Prostate gland (tissue), 2 donors: ENCODE data around the gene OR10H2. TPM values are rescaled to one million over a fixed set of nuclear protein-coding genes. Genes with fewer than 3 reads are reported as not detected.
"Not testable (repeated sequence)": the region's sequence is repeated elsewhere in the genome, so short reads cannot be mapped to it uniquely, and the experiment has no call there.

ENCODE experiments used
- DNase-seq: peaks from one replicate; pipeline ENCODE4 v3.0.0-alpha.2; 2019; ENCODE audit warnings: low spot score
- H3K27ac ChIP-seq, 2 donors: fragments of 200-600 bp; sonication (generic); 2 replicates each; pipeline ENCODE4 v1.5.1; 2017 to 2019
- H3K27me3 ChIP-seq: fragments of 200-600 bp; sonication (generic); replicated peaks from 2 replicates; pipeline ENCODE4 v1.5.1; 2019; ENCODE audit not compliant: insufficient read depth
- H3K36me3 ChIP-seq, 2 donors: fragments of 200-600 bp; sonication (generic); 1 replicate in 1 of 2; 2 replicates in 1 of 2; pipeline versions ENCODE4 v1.5.1 to v1.8.1; 2017 to 2019
- H3K4me1 ChIP-seq: fragments of 200-600 bp; sonication (generic); replicated peaks from 2 replicates; pipeline ENCODE4 v1.5.1; 2019
- H3K4me3 ChIP-seq, 2 donors: fragments of 200-600 bp; sonication (generic); 2 replicates each; pipeline ENCODE4 v1.5.1; 2017 to 2019
- H3K9me3 ChIP-seq: fragments of 200-600 bp; sonication (generic); 2 replicates; pipeline ENCODE4 v1.5.1; 2017
- CTCF ChIP-seq, 4 experiments: fragments of 200-600 bp in 2 of 4; fragments of 450-650 bp in 2 of 4; sonication (generic) in 2 of 4; IDR thresholded peaks; 1 replicate in 3 of 4; 2 replicates in 1 of 4; pipeline ENCODE4 v1.5.1; 2016 to 2019; ENCODE audit warnings: antibody characterized with exemption in 4 of 4, mild to moderate bottlenecking in 2 of 4, moderate library complexity in 2 of 4
- POLR2A ChIP-seq: fragments of 450-650 bp; IDR thresholded peaks from one replicate; pipeline ENCODE4 v1.6.1; 2016; ENCODE audit warnings: antibody characterized with exemption, mild to moderate bottlenecking
- POLR2AphosphoS5 ChIP-seq: sonication (generic); formaldehyde crosslinking; IDR thresholded peaks from one replicate; pipeline ENCODE4 v1.6.1; 2017; ENCODE audit warnings: antibody characterized with exemption
- WGBS: methylation state at CpG from one replicate; pipeline ENCODE4 v1.1.5; 2018; 5-methylcytosine and 5-hydroxymethylcytosine counted together
- intact Hi-C: fragments of 100-400 bp; cut with DNase I; formaldehyde crosslinking; loops from one replicate; pipeline ENCODE4 v1.14.2; 2022
- total RNA-seq, 2 donors: library from RNA; depleted of rRNA; stranded (reverse); fragments of >200 nt; gene quantifications; one replicate each; pipeline ENCODE4 v1.1.0, GENCODE V29; 2016

Gene OR10H2
- not detected for total RNA-seq

- DNase-seq = no peak
- Histone ChIP-seq H3K27me3 (peaks cover 9% of the 10 kb centered on the region), H3K27ac (no peak within 1 kb of the TSS), H3K36me3 (no peaks in the 10 kb centered on the region), H3K9me3 (no peaks in the 10 kb centered on the region), H3K4me1 (no peaks in the 10 kb centered on the region), H3K4me3 (no peak within 1 kb of the TSS)
- 83% methylated on average over 5 of the region's 5 CpGs for WGBS
- intact Hi-C loops = no loop called here
- TF ChIP-seq POLR2AphosphoS5 = no peak
- no peak for TF ChIP-seq POLR2A
- no peak for TF ChIP-seq CTCF (IDR thresholded peaks at IDR 0.05)
Observed at GRCh38 chr19:15727724-15728123, at the start of gene OR10H2. Gene OR10H2 (plus strand): TSS chr19:15728024. CDS start chr19:15728044, 20 bp downstream.

GRCh38 chr19:15679089-15679488 is 48.7 kb upstream of the OR10H2 start:
- no peaks in the 10 kb centered on the region for H3K4me1 ChIP-seq
- no peak overlapping the region for H3K4me3 ChIP-seq
- no peaks in the 10 kb centered on the region for H3K9me3 ChIP-seq
- no peaks in the 10 kb centered on the region for H3K36me3 ChIP-seq
- H3K27me3 ChIP-seq = no peaks in the 10 kb centered on the region
- TF ChIP-seq CTCF (IDR thresholded peaks at IDR 0.05) (no peak), POLR2AphosphoS5 (no peak), POLR2A (no peak)
- H3K27ac ChIP-seq = no peak overlapping the region
- intact Hi-C loops = no loop called here
- no peak for DNase-seq
- WGBS = 20% methylated on average over 4 of the region's 4 CpGs

GRCh38 chr19:15679865-15680264 is 48.0 kb upstream of the OR10H2 start:
- H3K4me3 ChIP-seq, H3K9me3 ChIP-seq, H3K4me1 ChIP-seq, H3K36me3 ChIP-seq, intact Hi-C loops, H3K27ac ChIP-seq, H3K27me3 ChIP-seq, DNase-seq: not testable (repeated sequence)
- WGBS = 67% methylated on average over 4 of the region's 4 CpGs

GRCh38 chr19:15680478-15681322 is 47.1 kb upstream of the OR10H2 start:
- DNase-seq = no peak
- WGBS = 59% methylated on average over 8 of the region's 8 CpGs
- H3K36me3 ChIP-seq = no peaks in the 10 kb centered on the region
- TF ChIP-seq POLR2AphosphoS5 (no peak), POLR2A (no peak), CTCF (IDR thresholded peaks at IDR 0.05) (no peak)
- H3K4me3 ChIP-seq = no peak overlapping the region
- intact Hi-C loops = no loop called here
- no peaks in the 10 kb centered on the region for H3K9me3 ChIP-seq
- no peak overlapping the region for H3K27ac ChIP-seq
- no peaks in the 10 kb centered on the region for H3K4me1 ChIP-seq
- no peaks in the 10 kb centered on the region for H3K27me3 ChIP-seq

- intact Hi-C loops = no loop called here
- DNase-seq = no peak
- no peak for TF ChIP-seq CTCF (IDR thresholded peaks at IDR 0.05)
- no peak for TF ChIP-seq POLR2AphosphoS5
- no peak for TF ChIP-seq POLR2A
- Histone ChIP-seq H3K36me3 (no peaks in the 10 kb centered on the region), H3K9me3 (no peaks in the 10 kb centered on the region), H3K4me3 (no peak overlapping the region), H3K27me3 (no peaks in the 10 kb centered on the region), H3K27ac (no peak overlapping the region), H3K4me1 (no peaks in the 10 kb centered on the region)
- 77% methylated on average over 10 of the region's 10 CpGs for WGBS
Observed at GRCh38 chr19:15683411-15683810, 44.4 kb upstream of the OR10H2 start.
